Activated T-cell treated with anti-CD3 and anti-CD28 coated beads, Interleukin-2, amount 50 U/mL, for 48 hours (primary cell): ENCODE results near the gene UBE2D1.
"Not testable (repeated sequence)": the region's sequence is repeated elsewhere in the genome, so short reads cannot be mapped to it uniquely, and the experiment has no call there.

ENCODE experiments used
- DNase-seq, 2 experiments: peaks; one replicate each; pipeline ENCODE4 v3.0.0-alpha.2; 2020

Gene UBE2D1

DNA sequence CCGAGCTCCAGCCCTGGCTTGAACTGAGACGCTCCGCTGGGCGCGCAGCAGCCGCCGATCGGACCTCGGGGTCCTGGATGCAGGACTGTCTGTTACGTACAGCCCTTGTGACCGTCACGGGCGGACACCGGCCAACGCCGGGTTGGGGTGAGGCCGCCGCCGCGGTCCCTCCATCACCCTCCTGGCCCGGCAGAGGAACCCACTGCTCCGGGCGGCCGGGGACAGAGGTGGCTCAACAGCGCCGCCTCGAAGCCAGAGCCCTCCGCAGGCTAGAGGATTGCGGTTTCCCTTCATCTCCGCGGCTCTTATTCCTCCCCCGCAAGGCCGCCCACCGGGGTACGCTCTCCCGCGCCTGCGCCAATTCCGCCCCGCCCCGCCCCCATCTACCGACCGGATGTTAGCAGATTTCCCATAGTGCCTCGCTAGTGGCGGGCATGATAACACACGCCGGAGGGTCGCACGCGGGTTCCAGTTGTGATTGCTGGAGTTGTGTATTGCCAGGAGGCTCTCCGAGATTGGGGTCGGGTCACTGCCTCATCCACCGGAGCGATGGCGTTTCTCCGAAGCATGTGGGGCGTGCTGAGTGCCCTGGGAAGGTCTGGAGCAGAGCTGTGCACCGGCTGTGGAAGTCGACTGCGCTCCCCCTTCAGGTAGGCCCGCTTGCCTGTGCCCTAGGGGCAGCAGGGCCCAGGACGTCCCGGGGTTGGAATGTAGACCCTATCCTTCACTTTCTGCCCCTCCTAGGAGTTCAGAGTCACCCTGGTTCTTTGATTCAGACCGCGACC is 50.4 kb downstream of the UBE2D1 start, which contains the start of gene TFAM:
Gene TFAM, plus strand, starts transcription at position 412 of the 785 bp plus-strand sequence. Its CDS starts 138 bp downstream, at position 550.
- peak; percentile 99 for DNase-seq

DNA sequence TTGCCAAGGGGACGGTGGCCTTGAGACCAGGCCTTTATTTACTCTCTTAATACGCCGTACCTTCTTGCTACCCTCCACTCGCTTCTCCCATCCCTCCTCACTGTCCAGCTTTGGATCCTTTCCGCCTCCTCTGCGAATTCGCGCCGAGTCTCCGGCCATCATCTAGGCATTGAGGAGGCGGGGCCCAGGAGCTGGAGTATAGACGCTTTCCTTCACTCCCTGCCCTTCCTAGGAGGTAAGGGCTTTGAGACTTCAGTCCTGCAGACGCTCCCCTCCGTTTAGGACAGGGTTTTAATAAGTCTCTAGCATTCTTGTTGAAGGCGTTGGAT is 50.9 kb downstream of the UBE2D1 start:
- DNase-seq = peak in 1 of 2 experiments; percentile 45

DNA sequence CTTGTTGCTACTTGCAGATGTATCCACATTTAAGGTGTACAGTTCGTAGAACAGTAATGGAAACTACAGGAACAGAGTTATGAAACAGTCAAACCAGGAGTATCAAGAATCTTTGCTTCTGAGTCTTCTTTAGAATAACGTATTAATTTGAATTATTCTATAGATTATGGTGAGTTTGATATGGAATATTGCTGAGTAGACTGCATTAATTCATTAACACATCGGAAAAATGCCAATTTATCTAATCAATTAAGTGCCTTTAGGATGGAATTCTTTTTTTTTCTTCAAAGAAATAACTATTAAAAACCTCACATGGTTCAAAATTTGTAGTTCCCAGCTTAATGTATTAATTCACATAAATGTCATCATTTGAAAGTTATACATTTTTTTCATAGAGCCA is 54.2 kb downstream of the UBE2D1 start:
- no peak for DNase-seq

DNA sequence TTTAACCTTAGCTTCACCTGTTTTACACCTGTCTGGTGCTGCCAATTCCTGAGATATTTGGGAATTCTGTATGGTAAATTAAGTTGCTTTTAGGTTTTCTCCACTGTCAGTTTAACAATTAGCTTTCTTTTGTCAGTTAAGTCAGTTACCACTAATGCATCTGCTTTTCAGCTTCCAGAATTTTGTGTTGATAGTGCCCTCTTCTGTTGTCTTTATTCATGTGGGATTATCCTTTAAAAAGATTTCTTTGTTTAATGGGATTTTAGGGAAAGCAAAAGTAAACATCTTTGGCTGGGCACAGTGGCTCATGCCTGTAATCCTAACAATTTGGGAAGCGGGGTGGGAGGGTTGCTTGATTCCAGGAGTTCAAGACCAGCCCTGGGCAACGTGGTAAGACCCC is 58.5 kb downstream of the UBE2D1 start:
- no peak for DNase-seq

DNA sequence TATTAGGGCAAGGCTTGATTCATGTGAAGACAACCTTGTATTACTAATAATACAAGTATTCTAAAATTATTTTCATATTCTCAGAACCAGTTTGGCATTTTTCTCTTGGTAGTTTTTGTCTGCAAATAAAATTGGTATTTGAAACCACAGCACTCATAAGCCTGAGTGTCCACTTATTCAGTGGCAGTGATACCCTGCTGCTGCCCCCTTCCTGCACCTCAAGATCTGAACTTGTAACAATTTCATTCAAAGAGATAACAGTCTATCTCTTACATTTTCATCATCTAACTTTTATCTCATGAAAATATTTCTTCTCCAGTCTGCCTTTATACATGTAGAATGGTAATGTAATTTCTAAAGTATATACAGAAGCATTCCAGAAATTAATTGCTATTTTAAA is 59.7 kb downstream of the UBE2D1 start:
- DNase-seq = no peak

DNA sequence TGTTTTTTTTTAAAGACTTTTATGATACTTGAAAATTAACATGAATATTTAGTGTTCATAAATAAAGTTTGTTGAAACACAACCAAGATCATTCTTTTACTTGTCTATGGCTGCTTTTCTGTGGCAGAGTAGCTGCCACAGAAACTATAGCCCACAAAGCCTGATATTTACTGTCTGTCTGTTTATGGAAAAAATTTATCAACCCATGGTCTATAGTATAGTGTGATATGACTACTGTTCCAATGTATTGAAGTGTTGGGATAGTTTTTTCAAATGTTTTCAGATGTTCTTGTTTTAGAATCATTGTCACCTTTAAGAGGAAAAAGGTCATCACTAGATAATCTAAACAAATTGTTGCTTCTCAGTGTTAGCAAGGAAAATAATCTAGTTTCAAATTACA is 61.3 kb downstream of the UBE2D1 start:
- no peak for DNase-seq

DNA sequence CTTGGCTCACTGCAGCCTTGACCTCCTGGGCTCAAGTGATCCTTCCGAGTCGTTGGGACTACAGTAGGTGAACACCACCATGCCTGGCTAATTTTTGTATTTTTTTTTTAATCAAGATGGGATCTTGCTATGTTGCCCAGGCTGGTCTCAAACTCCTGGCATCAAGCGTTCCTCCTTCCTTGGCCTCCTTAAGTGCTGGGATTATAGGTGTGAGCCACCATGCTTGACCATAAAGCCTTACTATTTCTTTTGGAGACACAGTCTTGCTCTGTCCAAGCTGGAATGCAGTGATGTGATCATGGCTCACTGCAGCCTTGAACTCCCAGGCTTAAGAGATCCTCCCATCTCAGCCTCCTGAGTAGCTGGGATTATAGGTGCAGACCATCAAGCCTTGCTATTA is 63.0 kb downstream of the UBE2D1 start:
- no peak for DNase-seq

DNA sequence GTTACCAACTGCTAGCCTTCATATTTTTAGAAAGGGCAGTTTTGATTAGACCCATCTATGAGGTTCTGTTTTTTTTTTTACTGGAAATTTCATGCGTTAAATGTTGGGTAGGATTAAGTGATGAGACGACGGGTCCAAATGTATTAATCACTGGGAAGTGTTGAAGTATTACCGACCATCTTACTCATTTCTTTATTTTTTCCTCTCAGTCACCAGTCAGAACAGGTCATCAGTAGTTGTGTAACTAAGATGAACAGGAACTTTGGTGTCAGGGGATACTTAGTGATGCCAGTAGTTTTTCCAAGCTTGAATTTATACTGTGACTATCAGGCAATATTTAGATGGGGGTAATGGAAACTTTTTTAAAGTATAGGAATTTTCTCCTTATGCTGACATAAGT is 64.6 kb downstream of the UBE2D1 start:
- no peak for DNase-seq

DNA sequence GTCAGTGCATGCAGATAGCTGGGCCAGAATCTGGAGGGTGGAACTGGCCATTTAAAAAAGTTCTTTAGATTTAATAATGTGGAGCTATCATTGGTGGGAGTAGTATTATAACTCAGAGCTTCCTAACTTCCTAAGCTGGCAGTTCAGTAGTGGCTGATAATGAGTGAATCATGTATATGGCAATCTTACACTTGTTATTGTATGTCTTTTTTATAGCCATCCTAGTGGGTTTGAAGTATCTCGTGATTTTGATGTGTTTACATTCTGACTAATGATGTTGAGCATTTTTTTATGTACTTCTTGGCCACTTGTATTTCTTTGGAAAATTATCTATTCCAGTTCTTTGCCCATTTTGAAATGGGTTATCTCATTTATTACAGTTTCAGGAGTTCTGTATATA is 65.8 kb downstream of the UBE2D1 start:
- DNase-seq = no peak

DNA sequence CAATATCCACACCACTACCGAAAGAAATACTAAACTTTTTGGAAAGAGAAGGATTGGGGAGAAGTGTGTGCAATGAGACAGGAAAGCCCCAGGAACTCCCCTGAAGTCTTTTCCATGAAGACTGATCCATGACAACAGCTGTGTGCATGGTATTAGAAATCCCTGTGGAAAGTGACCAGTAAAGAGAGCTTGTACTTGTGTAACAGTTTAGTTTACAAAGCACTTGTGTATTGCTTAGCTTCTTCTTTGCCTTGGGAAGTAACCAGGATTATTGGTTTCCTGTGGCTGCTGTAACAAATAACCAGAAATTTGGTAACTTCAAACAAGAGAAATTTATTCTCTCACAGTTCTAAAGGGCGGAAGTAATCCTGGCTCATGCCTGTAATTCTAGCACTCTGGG is 69.2 kb downstream of the UBE2D1 start:
- no peak for DNase-seq

DNA sequence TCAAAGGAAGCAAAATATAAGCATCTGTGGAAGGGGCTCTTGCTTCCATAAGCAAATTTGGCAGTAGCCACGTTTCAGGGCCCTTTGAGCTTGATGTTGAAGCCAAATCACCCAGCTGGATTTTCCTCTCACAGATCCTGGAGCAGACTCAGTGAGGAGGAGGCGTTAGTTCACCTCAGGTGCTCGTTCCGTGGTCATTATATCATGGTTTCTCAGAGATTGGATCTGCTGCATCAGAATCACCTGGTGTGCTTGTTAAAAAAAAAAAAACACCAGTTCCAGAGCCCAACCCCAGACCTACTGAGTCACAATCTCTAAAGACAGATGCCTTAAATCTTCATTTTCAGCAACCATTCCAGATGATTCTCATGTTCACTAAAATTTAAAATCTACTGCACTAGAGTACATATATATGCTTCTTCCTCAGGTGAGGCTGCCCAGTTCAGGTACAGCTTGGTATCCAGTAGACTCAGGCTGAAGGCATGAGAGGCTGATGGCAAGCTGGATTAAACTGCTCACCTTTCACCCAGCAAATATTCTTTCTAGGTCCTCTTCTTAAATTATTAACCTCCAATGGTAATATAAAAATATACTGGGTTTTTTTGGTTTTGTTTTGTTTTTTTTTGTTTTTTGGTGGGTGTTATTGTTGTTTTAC is 75.3 kb downstream of the UBE2D1 start:
- DNase-seq = no peak

DNA sequence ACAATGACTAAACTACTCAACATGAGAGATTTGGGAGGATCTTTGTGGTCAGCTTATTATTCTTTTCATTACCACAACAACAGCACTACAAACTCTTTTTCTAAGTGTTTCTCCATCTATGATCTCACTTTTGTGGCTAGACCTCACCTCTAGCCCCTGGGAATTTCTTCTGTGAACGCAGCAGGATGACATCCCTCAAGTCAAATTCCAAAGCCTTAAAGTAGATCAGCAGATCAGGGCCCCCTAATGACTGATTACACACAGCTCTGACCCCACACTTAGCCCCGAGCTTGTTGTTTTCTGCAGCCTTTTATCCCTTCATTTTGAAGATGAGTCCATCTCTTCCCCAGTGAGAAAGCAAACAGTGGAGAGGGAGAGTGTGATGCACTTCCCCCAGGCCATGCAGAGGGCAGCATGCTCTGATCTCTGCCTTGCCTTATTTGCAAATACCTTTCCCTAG is 77.7 kb downstream of the UBE2D1 start:
- no peak for DNase-seq

DNA sequence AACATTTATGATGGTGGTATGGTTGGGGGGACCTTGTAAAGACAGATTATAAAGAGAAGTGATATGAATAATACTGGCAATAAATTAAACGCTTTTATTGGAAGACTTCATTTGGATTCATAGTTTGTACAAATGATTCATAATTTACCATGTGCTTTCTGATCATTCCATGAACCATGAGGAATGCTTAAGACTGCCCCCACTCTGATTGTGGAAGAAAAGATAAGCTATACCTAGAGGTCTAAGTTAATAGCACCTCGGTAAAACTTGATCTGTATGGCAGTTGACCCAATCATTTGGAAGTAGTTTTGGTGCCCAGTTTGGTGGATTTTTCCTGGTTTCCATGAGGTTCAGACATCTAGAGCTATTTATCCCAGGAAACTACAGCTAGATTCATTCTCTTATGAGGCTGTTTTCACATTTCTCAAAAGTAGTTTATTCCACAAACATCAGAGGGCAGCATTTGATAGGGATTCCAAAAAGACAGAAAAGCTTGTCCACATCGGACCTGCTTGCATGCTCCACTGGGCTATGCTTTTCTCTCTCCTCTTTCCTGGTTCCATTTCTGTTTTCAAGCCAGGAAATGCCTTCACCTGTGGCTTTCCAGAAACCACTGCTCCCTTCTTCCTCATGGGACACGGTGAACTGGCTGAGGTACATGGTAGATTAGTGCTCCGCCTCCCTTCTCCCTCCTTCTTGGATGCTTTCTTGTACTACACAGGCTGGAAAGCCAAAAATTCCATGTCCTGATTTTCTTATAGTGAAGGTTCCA is 79.7 kb downstream of the UBE2D1 start:
- DNase-seq = no peak

DNA sequence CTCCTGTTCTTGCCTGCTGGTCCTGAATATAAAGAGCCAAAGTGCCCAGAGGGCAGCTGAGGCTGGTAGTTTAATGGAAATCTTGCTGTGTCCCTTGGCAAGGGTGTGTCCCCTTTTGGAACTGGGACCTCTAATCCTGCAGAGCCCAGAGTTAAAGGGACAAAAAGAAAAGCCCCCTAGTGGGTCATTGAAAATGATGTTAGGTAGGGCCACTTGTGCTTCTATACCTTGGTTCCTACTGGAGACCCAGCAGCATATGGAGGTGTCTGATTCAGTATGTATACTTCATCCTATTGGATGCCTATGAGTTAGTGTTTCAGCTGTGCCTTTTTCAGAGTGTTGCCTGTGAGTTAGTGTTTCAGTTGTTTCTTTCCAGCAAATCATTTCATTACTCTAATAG is 81.0 kb downstream of the UBE2D1 start:
- DNase-seq = no peak

DNA sequence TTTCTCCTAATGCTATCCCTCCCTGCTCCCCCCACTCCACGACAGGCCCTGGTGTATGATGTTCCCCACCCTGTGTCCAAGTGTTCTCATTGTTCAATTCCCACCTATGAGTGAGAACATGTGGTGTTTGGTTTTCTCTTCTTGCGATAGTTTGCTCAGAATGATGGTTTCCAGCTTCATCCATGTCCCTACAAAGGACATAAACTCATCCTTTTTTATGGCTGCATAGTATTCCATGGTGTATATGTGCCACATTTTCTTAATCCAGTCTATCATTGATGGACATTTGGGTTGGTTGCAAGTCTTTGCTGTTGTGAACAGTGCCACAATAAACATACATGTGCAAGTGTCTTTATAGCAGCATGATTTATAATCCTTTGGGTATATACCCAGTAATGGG is 83.1 kb downstream of the UBE2D1 start:
- DNase-seq = not testable (repeated sequence)
